ENCODE data around the gene GGA1. TPM values are rescaled to one million over a fixed set of nuclear protein-coding genes. Genes with fewer than 3 reads are reported as not detected.

GGA1 gene
- total RNA-seq, 1 donor from 2014 or later = 64.4 TPM

- Histone ChIP-seq H3K4me1 (peaks cover 10% of the 10 kb centered on the region), H3K27me3 (no peaks in the 10 kb centered on the region), H3K36me3 (peaks cover 15% of the 10 kb centered on the region), H3K27ac (no peak overlapping the region), H3K4me3 (no peak overlapping the region), H3K9me3 (no peaks in the 10 kb centered on the region)
- no peak for TF ChIP-seq CTCF (IDR thresholded peaks at IDR 0.05)
- ATAC-seq (no peak), DNase-seq (no peak)
- intact Hi-C loops (cut with DNase I) = no loop called here
These were observed 61.0 kb downstream of the GGA1 start for GRCh38 chr22:37669586-37669985.

DNA sequence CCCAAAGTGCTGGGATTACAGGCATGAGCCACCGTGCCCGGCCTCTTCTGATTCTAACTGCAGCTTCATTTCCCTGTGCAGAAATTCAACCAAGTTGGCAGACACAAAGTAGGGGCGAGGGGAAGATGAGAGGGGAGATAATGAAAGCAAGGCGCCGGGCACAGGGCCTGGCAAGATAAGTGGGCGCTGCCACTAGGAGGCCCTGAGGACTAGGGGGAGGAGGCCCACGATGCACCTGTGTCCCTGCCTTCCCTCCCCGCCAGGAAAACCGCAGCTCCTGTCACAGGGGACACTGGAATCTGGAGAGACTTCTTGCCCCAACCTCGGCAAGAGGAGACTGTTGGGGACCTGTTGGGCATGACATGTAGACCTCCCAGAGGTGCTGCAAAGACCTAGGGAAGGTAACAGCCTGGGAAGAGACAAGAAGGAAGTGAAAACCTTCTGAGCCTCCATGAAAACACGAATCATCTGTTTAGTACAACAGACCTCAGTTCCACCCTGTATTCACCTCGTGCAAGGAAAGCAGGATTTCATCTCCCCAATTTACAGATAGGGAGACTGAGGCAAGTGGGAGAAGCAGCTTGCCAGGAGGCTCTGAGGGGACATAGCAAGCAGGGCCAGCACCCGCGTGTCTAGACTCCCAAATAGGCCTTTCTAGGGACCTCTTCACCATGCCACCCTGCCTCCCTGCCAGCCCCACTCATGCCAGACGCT, 63.7 kb downstream of the GGA1 start:
- no peak for DNase-seq
- intact Hi-C loops (cut with DNase I) = no loop called here
- no peak for TF ChIP-seq CTCF (IDR thresholded peaks at IDR 0.05)
- no peak overlapping the region for H3K4me3 ChIP-seq
- ATAC-seq = no peak
- H3K9me3 ChIP-seq = no peaks in the 10 kb centered on the region
- H3K27ac ChIP-seq = no peak overlapping the region
- H3K4me1 ChIP-seq = peaks cover 32% of the 10 kb centered on the region
- no peaks in the 10 kb centered on the region for H3K36me3 ChIP-seq
- H3K27me3 ChIP-seq = no peaks in the 10 kb centered on the region

GRCh38 chr22:37672920-37673455, 64.4 kb downstream of the GGA1 start:
- Histone ChIP-seq H3K27ac (peak overlapping the region; percentile 30), H3K27me3 (no peaks in the 10 kb centered on the region), H3K4me1 (peaks cover 39% of the 10 kb centered on the region), H3K36me3 (no peaks in the 10 kb centered on the region), H3K9me3 (no peaks in the 10 kb centered on the region), H3K4me3 (no peak overlapping the region)
- DNase-seq = no peak
- TF ChIP-seq CTCF (IDR thresholded peaks at IDR 0.05) = no peak
- no peak for ATAC-seq
- intact Hi-C loops (cut with DNase I) = no loop called here

GRCh38 chr22:37674248-37674647, 65.6 kb downstream of the GGA1 start:
- no peaks in the 10 kb centered on the region for H3K9me3 ChIP-seq
- peaks cover 41% of the 10 kb centered on the region for H3K4me1 ChIP-seq
- ATAC-seq (no peak), DNase-seq (no peak)
- peak overlapping the region; percentile 80 for H3K27ac ChIP-seq
- TF ChIP-seq CTCF (IDR thresholded peaks at IDR 0.05) = no peak
- intact Hi-C loops (cut with DNase I) = no loop called here
- H3K36me3 ChIP-seq = no peaks in the 10 kb centered on the region
- H3K27me3 ChIP-seq = no peaks in the 10 kb centered on the region
- no peak overlapping the region for H3K4me3 ChIP-seq

DNA sequence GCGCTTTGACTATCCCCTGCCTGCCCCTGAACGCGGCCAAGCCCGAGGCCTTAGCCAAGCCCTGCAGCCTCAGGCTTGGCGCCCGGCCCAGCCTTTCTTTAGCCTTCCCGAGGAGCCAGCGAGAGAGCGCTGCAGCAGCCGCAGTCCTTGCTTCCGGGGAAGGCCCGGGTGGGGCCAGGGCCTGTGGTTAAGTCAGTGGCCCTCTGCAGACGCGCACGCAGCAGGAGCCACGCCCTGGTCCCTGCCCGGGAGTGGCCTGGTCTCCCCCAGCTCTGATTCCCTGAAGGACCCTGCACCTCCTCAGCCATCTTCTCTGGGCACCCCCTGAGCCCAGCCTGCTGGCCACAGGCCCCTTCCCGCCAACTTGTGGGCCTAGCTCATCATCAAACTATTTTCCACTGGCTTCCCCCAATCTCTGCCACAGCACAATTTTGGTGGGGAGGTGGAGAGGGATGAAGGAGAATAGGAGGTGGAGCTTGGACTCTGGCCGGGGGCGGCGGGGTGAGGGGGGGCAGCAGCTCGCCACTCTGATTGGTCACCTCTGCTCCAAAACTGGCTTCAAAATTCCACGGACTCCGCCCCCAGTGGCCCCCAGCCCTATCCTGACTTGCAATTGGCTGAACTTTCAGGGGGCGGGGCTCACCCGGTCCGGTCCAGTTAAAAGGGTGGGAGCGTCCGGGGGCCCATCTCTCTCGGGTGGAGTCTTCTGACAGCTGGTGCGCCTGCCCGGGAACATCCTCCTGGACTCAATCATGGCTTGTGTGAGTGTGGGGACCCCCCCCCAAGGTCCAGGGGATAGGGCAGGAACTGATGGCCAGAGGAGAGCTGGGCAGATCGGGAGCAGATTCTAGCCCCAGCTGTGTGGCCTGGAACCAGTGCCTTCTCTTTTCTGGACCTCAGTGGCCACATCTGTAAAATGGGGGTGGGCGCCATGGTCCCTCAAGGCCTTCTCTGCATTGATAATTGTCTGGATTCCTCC, 66.6 kb downstream of the GGA1 start, which contains the start of gene LGALS1:
Gene LGALS1 (plus strand): TSS at position 686 of the 979 bp plus-strand sequence. CDS start 67 bp downstream, at position 753.
- Histone ChIP-seq H3K27ac (peak within 1 kb of the TSS; percentile 80), H3K27me3 (no peaks in the 10 kb centered on the region), H3K36me3 (no peaks in the 10 kb centered on the region), H3K4me1 (peaks cover 41% of the 10 kb centered on the region), H3K9me3 (no peaks in the 10 kb centered on the region), H3K4me3 (peak within 1 kb of the TSS; percentile 69)
- peak; percentile 96 for DNase-seq
- intact Hi-C loops (cut with DNase I) = no loop called here
- no peak for TF ChIP-seq CTCF (IDR thresholded peaks at IDR 0.05)
- ATAC-seq = peak; percentile 89

Measured in upper lobe of right lung (tissue), 1 donor.